Neural cell (in vitro differentiated cells): ENCODE results near the gene DNER. TPM values are rescaled to one million over a fixed set of nuclear protein-coding genes. Genes with fewer than 3 reads are reported as not detected.
"Not testable (repeated sequence)": the region's sequence is repeated elsewhere in the genome, so short reads cannot be mapped to it uniquely, and the experiment has no call there.

ENCODE experiments used
- H2AFZ ChIP-seq: fragments of 200-600, 300-800 bp; sonication (generic), shearing (Covaris generic); 2 replicates; pipeline ENCODE4 v1.6.0; 2014; ENCODE audit warnings: low read depth, mild to moderate bottlenecking, antibody characterized with exemption, low read length, moderate library complexity
- H3F3A ChIP-seq: fragments of 200-600 bp; shearing (Covaris generic); 2 replicates; pipeline ENCODE4 v1.6.1; 2016; ENCODE audit warnings: mild to moderate bottlenecking, moderate library complexity, mixed read lengths, antibody characterized with exemption, low read length; ENCODE audit not compliant: insufficient read depth, poor library complexity, severe bottlenecking
- H3K27ac ChIP-seq: fragments of 200-600, 300-800 bp; sonication (generic), shearing (Covaris generic); 2 replicates; pipeline ENCODE4 v1.5.1; 2014; ENCODE audit warnings: mild to moderate bottlenecking, low read length, moderate library complexity
- H3K27me3 ChIP-seq: fragments of 300-800, 200-600 bp; sonication (generic), shearing (Covaris generic); 2 replicates; pipeline ENCODE4 v1.6.0; 2014; ENCODE audit warnings: mild to moderate bottlenecking, low read depth, low read length, moderate library complexity; ENCODE audit not compliant: insufficient read depth
- H3K36me3 ChIP-seq: fragments of 300-800, 200-600 bp; sonication (generic), shearing (Covaris generic); 2 replicates; pipeline ENCODE4 v1.5.1; 2014; ENCODE audit warnings: mild to moderate bottlenecking, antibody characterized with exemption, low read length, moderate library complexity; ENCODE audit not compliant: insufficient read depth
- H3K4me2 ChIP-seq: fragments of 300-800, 200-600 bp; sonication (generic), shearing (Covaris generic); 2 replicates; pipeline ENCODE4 v1.6.0; 2014; ENCODE audit warnings: mild to moderate bottlenecking, low read length
- H3K4me3 ChIP-seq: fragments of 300-800, 200-600 bp; sonication (generic), shearing (Covaris generic); 2 replicates; pipeline ENCODE4 v1.5.1; 2014; ENCODE audit warnings: mild to moderate bottlenecking, low read length, moderate library complexity
- H3K79me2 ChIP-seq: fragments of 200-600 bp; shearing (Covaris generic); replicated peaks from 2 replicates; pipeline ENCODE4 v1.6.0; 2014; ENCODE audit warnings: mild to moderate bottlenecking, low read length, moderate library complexity; ENCODE audit not compliant: insufficient read depth
- H3K9ac ChIP-seq: fragments of 300-800, 200-600 bp; sonication (generic), shearing (Covaris generic); 2 replicates; pipeline ENCODE4 v1.6.1; 2016; ENCODE audit warnings: mild to moderate bottlenecking, low read length, mixed read lengths
- H3K9me2 ChIP-seq: fragments of 200-600 bp; shearing (Covaris generic); 2 replicates; pipeline ENCODE4 v1.6.1; 2016; ENCODE audit warnings: mild to moderate bottlenecking, low read length, mixed read lengths; ENCODE audit not compliant: insufficient read depth
- H3K9me3 ChIP-seq: fragments of 200-600, 300-800 bp; sonication (generic), shearing (Covaris generic); 2 replicates; pipeline ENCODE4 v1.6.1; 2016; ENCODE audit warnings: mild to moderate bottlenecking, mixed run types, low read length, moderate library complexity, mixed read lengths
- H4K20me1 ChIP-seq: fragments of 200-600 bp; shearing (Covaris generic); 2 replicates; pipeline ENCODE4 v1.6.1; 2016; ENCODE audit warnings: mild to moderate bottlenecking, mixed run types; ENCODE audit not compliant: insufficient read depth
- EP300 ChIP-seq: fragments of 450-650 bp; conservative IDR thresholded peaks from 2 replicates; pipeline ENCODE4 v1.6.1; 2014; ENCODE audit warnings: antibody characterized with exemption, mild to moderate bottlenecking, moderate library complexity; ENCODE audit not compliant: poor library complexity, severe bottlenecking
- EZH2 ChIP-seq: fragments of 200-600, 300-800 bp; shearing (Covaris generic), sonication (generic); IDR thresholded peaks from 2 replicates; pipeline ENCODE4 v1.6.1; 2014; ENCODE audit warnings: antibody characterized with exemption, low read length, borderline replicate concordance, mild to moderate bottlenecking; ENCODE audit not compliant: insufficient read depth, poor library complexity, severe bottlenecking
- MXI1 ChIP-seq: fragments of 450-650 bp; conservative IDR thresholded peaks from 2 replicates; pipeline ENCODE4 v1.6.1; 2014; ENCODE audit warnings: antibody characterized with exemption, mild to moderate bottlenecking; ENCODE audit not compliant: poor library complexity, severe bottlenecking
- SMC3 ChIP-seq: fragments of 450-650 bp; conservative IDR thresholded peaks from 2 replicates; pipeline ENCODE4 v1.6.1; 2014; ENCODE audit warnings: antibody characterized with exemption, mild to moderate bottlenecking, moderate library complexity; ENCODE audit not compliant: poor library complexity
- TAF1 ChIP-seq: IDR thresholded peaks from 2 replicates; pipeline ENCODE4 v1.6.1; 2012; ENCODE audit warnings: low read depth
- polyA plus RNA-seq: library from polyadenylated mRNA; depleted of rRNA; stranded (reverse); fragments of >200 nt; gene quantifications from 2 replicates; pipeline ENCODE4 v1.2.3, GENCODE V29; 2014
- TF ChIP-seq, protein P1 (sequence below): fragments of 450-650 bp; IDR thresholded peaks from 2 replicates; pipeline ENCODE4 v1.5.1; 2014; ENCODE audit warnings: antibody characterized with exemption, mild to moderate bottlenecking, moderate library complexity; ENCODE audit not compliant: poor library complexity, severe bottlenecking
- TF ChIP-seq, protein P2 (sequence below): IDR thresholded peaks from 2 replicates; pipeline ENCODE4 v1.6.1; 2012; ENCODE audit warnings: borderline replicate concordance

DNER gene
- polyA plus RNA-seq, 1 donor from 2014 or later = 310 TPM

DNA sequence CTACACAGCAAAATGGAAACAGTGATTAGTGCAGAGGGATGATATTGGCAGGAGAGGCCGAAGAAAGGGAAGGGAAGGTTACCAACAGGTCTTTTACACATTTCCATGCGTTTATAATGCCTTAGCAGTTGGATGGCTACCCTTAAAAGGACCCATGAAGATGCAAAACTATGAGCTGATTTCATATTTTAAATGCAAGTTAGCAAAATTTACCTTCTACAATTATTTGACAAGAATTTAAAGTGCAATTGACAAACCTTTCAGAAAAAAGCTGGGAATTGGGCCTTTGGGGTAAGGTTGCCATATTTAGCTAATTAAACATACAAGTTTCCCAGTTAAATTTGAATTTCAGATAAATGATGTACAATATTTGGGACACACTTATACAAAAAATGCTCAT is 13.3 kb downstream of the DNER start:
- H3K27ac ChIP-seq = no peak overlapping the region
- peaks cover 40% of the 10 kb centered on the region for H3K79me2 ChIP-seq
- H3K4me3 ChIP-seq = no peak overlapping the region
- no peak overlapping the region for H3K9ac ChIP-seq
- no peak overlapping the region for H3K4me2 ChIP-seq
- H3K9me3 ChIP-seq = no peaks in the 10 kb centered on the region
- no peaks in the 10 kb centered on the region for H3K9me2 ChIP-seq
- H4K20me1 ChIP-seq = no peaks in the 10 kb centered on the region
- H3K27me3 ChIP-seq = no peaks in the 10 kb centered on the region
- no peaks in the 10 kb centered on the region for H3K36me3 ChIP-seq
- H3F3A ChIP-seq = no peaks in the 10 kb centered on the region
- H2AFZ ChIP-seq = no peak overlapping the region
- no peak for TF ChIP-seq SMC3
- TF ChIP-seq TAF1 = no peak
- TF ChIP-seq, protein P1, sequence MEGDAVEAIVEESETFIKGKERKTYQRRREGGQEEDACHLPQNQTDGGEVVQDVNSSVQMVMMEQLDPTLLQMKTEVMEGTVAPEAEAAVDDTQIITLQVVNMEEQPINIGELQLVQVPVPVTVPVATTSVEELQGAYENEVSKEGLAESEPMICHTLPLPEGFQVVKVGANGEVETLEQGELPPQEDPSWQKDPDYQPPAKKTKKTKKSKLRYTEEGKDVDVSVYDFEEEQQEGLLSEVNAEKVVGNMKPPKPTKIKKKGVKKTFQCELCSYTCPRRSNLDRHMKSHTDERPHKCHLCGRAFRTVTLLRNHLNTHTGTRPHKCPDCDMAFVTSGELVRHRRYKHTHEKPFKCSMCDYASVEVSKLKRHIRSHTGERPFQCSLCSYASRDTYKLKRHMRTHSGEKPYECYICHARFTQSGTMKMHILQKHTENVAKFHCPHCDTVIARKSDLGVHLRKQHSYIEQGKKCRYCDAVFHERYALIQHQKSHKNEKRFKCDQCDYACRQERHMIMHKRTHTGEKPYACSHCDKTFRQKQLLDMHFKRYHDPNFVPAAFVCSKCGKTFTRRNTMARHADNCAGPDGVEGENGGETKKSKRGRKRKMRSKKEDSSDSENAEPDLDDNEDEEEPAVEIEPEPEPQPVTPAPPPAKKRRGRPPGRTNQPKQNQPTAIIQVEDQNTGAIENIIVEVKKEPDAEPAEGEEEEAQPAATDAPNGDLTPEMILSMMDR = no peak
- TF ChIP-seq MXI1 = no peak
- TF ChIP-seq, protein P2, sequence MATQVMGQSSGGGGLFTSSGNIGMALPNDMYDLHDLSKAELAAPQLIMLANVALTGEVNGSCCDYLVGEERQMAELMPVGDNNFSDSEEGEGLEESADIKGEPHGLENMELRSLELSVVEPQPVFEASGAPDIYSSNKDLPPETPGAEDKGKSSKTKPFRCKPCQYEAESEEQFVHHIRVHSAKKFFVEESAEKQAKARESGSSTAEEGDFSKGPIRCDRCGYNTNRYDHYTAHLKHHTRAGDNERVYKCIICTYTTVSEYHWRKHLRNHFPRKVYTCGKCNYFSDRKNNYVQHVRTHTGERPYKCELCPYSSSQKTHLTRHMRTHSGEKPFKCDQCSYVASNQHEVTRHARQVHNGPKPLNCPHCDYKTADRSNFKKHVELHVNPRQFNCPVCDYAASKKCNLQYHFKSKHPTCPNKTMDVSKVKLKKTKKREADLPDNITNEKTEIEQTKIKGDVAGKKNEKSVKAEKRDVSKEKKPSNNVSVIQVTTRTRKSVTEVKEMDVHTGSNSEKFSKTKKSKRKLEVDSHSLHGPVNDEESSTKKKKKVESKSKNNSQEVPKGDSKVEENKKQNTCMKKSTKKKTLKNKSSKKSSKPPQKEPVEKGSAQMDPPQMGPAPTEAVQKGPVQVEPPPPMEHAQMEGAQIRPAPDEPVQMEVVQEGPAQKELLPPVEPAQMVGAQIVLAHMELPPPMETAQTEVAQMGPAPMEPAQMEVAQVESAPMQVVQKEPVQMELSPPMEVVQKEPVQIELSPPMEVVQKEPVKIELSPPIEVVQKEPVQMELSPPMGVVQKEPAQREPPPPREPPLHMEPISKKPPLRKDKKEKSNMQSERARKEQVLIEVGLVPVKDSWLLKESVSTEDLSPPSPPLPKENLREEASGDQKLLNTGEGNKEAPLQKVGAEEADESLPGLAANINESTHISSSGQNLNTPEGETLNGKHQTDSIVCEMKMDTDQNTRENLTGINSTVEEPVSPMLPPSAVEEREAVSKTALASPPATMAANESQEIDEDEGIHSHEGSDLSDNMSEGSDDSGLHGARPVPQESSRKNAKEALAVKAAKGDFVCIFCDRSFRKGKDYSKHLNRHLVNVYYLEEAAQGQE = no peak
- no peak for TF ChIP-seq EZH2
- TF ChIP-seq EP300 = no peak

DNA sequence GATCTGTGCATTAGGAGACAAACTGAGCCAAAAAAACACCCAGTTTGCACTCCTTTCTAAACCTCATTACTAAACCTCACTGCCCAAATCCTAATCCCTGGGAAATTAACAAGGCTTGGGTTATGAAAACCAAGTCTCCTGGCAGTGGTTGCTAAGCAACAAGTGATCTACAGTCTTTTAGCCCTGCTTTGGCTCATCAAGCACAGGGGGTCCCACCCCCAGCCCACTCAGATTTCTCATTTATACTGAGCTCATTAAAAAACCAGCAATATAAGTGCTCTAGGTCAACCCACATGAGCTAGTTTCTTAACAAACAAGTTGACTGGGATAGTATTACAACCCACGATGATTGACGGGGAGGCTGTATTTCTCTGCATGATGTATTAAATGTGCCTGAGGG is 18.4 kb downstream of the DNER start:
- Histone ChIP-seq H3K27me3 (no peaks in the 10 kb centered on the region), H3K79me2 (peaks cover 20% of the 10 kb centered on the region), H3K9me3 (no peaks in the 10 kb centered on the region), H3F3A (no peaks in the 10 kb centered on the region), H3K36me3 (no peaks in the 10 kb centered on the region), H2AFZ (no peak overlapping the region), H3K27ac (no peak overlapping the region), H3K4me3 (no peak overlapping the region), H4K20me1 (no peaks in the 10 kb centered on the region), H3K9me2 (no peaks in the 10 kb centered on the region), H3K9ac (no peak overlapping the region), H3K4me2 (no peak overlapping the region)
- TF ChIP-seq EP300 = no peak

DNA sequence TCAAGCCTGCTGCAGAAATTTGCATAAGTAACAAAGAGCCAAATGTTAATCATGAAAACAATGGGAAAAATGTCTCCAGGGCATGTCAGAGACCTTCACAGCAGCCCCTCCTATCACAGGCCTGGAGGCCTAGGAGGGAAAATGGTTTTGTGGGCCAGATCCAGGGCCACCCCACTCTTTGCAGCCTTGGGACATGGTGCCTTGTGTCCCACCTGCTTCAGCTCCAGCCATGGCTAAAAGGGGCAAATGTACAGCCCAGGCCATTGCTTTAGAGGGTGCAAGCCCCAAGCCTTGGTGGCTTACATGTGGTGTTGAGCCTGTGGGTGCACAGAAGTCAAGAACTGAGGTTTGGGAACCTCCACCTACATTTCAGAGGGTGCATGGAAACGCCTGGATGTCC is 20.5 kb downstream of the DNER start:
- not testable (repeated sequence) for H4K20me1 ChIP-seq, H3K9me2 ChIP-seq, H3K27ac ChIP-seq

More for the DNA sequence above, 20.5 kb downstream of the DNER start:
- H3K27me3 ChIP-seq, H3F3A ChIP-seq, H3K9ac ChIP-seq, H3K79me2 ChIP-seq, H3K36me3 ChIP-seq, H3K9me3 ChIP-seq, H2AFZ ChIP-seq, H3K4me2 ChIP-seq, H3K4me3 ChIP-seq: not testable (repeated sequence)
